Measurements from ENCODE around the gene GALNTL6. TPM values are rescaled to one million over a fixed set of nuclear protein-coding genes. Genes with fewer than 3 reads are reported as not detected.

The GALNTL6 gene
- polyA plus RNA-seq, 3 donors: 0.85 to 3.4 (median 0.98) TPM

DNA sequence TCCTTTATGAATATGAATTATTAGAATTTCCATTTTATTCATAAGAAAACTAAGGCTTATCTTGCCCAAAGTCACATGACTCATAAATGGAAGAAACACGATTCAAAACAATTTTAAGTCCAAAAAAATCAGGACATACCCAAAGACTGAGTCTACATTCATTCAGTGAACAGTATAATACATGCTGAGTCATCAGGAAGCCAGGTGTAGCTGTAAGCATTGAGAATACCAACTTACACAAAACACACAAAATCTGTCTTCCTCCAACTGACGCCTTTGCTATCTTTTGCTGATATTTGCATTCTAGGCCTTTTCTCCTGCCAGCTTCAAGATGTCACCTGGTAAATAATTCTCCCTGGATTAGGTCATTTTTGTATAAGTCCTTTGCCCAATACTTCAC lies 835.3 kb downstream of the GALNTL6 start:
- no peak for DNase-seq (ENCODE audit: low read depth in 3 of 3, low spot score in 2 of 3)

- DNase-seq (ENCODE audit: low read depth in 3 of 3, low spot score in 2 of 3): no peak
Measured at GRCh38 chr4:172649143-172649542, 835.9 kb downstream of the GALNTL6 start.

DNA sequence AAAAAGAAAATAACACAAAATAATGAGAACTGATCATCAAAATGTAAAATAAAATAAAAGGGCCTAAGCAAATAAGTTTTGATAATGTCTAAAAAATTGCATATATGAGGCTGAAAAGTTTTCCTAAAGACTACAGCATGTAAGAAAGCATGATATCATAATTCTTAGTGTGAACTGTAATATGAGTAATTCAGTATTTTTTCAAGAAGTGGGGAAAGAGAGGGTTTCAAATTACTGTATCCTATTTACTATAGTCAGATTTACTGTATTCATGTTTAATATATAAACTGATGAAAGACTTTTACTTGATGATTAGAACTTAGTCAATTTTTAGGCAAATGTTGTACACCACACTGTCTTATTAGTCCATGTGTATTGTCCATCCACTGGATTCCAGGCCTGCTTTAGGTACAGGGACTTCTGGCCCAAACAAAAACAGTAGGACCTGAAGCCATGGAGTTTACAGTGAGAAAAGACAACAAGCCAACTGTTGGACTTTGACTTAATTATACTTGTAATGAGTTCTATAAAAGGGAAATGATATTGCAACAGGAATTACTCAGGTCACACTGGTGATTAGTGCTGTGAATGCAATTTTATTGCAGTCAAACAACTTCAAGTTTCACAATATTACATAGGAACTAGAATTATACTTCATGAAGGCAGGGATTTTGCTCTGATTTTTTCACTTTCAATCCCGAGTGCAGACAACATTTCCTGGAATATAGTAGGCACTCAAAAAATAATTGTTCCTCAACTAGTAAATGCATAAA lies 837.7 kb downstream of the GALNTL6 start:
- no peak for DNase-seq (ENCODE audit: low read depth in 3 of 3, low spot score in 2 of 3)

- no peak for DNase-seq (ENCODE audit: low read depth in 3 of 3, low spot score in 2 of 3)
Measured at GRCh38 chr4:172651961-172652360, 838.8 kb downstream of the GALNTL6 start.

DNA sequence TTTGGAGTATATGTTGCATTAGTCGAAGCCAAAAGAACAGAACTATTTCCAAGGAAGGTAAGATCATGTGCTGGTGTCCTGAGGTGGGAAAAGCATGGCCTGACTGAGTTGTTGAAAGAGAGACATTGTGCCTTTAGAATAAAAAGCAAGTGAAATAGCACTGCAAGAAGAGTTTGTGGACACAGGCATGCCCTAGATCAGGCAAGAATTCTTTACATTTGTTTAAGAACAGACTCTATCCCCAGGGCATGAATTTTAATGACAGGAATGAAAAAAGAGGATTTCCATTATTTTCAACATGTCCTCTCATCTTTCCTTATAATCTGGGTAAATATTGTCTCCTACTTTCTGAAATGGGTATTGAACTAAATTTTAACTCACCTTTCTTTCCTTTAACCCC lies 839.2 kb downstream of the GALNTL6 start:
- DNase-seq (ENCODE audit: low read depth in 3 of 3, low spot score in 2 of 3): no peak

- no peak for DNase-seq (ENCODE audit: low read depth in 3 of 3, low spot score in 2 of 3)
Measured at GRCh38 chr4:172653676-172654075, 840.5 kb downstream of the GALNTL6 start.

DNA sequence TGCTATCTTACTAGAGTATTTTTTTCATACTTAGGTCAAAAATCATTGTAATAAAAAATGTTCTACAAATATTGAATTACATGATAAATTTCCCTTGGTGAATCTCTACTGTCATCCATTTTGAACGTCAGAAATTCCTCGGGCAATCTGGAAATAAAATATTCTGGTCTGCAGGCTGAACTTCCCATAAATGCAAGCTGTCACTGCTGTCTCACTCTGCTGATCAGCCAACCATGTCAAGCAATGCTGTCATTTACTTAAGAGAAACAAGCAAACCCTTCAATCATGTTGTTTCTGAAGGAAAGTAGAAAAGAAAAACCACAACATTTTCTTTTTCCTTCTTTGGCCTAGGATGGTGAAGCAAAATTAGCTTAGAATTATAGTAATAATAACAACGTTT lies 841.3 kb downstream of the GALNTL6 start:
- no peak for DNase-seq (ENCODE audit: low read depth in 3 of 3, low spot score in 2 of 3)

DNA sequence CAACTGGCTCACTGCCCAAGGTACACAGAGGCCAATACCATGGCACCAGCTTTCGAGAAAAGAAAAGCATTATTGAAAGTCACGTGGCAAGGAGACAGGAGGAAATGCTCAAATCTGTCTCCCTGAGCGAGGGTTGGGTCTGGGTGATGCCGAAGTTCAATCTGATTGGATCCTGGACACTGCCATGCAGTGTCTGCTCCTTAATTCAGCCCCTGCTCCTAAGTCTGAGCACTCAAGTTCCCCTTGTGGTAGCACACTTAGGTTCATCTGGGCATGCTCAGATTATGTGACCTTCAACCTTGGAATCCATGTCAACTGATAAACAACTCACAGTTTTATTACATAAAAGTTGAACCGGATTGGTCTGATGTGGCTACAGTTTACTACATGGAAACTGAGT lies 842.9 kb downstream of the GALNTL6 start:
- no peak for DNase-seq (ENCODE audit: low read depth in 3 of 3, low spot score in 2 of 3)

GRCh38 chr4:172657081-172657480 lies 843.9 kb downstream of the GALNTL6 start:
- DNase-seq (ENCODE audit: low read depth in 3 of 3, low spot score in 2 of 3): no peak

DNA sequence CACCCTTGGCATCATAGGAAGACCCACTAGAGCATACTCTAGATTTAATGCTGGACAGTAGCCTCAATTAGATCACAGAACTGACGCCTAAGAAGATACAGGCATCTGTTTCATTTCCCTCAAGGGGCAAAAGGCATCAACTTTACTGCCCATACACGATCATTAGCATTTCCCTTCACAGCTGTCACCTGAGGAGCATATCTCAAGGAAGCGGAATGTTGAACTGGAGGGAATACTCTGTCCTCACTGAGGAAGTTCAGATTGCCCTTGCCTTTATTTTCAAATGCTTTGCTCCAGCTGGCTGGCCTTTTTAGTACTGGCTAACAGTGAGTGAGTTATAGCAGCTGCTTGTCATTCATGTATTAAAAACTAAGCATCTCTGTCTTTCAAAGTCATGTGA lies 847.0 kb downstream of the GALNTL6 start:
- DNase-seq (ENCODE audit: low read depth in 3 of 3, low spot score in 2 of 3): no peak

DNA sequence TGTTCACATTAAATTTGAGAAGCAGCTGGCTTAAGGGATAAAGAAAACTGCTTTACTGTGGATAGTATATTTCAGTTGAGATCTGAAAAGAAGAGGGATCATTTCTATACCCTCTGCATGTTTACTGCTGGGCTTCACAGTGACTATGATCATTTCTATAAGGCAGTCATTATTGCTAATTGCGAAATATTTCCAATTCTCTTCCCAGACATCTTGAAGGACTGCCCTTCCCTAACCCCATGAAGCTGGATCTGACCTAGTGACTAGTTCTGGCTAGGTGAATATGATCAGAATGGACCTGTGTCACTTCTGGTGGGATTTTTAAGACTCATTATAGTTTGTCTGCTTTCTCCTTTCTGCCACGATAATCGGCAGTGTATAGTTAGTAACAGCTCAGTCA lies 848.9 kb downstream of the GALNTL6 start:
- no peak for DNase-seq (ENCODE audit: low read depth in 3 of 3, low spot score in 2 of 3)

GRCh38 chr4:172666711-172667368 lies 853.6 kb downstream of the GALNTL6 start:
- no peak for DNase-seq (ENCODE audit: low read depth in 3 of 3, low spot score in 2 of 3)

DNA sequence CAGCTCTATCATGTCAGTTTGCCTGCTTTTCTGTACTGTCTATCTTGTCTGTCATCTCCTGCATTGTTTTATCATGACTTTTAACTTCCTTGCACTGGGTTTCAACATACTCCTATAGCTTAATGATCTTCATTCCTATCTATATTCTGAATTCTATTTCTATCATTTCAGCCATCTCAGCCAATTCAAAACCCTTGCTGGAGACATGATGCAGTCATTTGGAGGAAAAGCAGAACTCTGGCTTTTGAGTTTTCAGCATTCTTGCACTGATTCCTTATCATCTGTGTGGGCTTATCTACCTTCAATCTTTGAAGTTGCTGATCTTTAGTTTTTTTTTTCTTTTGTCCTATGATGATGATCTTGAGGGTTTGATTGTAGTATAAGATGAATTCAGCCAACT lies 861.6 kb downstream of the GALNTL6 start:
- DNase-seq (ENCODE audit: low read depth in 3 of 3, low spot score in 2 of 3): no peak

- DNase-seq (ENCODE audit: low read depth in 3 of 3, low spot score in 2 of 3): no peak
Measured at GRCh38 chr4:172675232-172675631, 862.0 kb downstream of the GALNTL6 start.

DNA sequence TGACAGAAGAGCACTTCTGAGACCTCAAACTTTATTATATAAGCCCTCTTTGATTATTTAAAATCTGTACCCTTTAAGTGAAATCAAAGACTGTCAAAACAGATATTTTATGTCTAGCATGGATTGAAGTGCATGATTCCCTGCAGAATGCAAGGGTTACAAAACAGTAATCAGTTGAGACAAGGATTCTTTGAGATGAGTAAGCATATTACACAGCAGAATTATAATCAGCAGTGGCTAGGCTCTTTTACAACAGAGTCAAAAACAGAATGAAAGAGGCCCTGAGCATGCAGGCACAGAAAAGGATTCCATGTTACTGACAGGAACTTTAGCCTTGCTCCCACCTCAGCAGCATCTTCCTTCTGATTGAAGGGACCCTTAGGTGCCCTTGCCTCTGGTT lies 867.5 kb downstream of the GALNTL6 start:
- no peak for DNase-seq (ENCODE audit: low read depth in 3 of 3, low spot score in 2 of 3)

DNA sequence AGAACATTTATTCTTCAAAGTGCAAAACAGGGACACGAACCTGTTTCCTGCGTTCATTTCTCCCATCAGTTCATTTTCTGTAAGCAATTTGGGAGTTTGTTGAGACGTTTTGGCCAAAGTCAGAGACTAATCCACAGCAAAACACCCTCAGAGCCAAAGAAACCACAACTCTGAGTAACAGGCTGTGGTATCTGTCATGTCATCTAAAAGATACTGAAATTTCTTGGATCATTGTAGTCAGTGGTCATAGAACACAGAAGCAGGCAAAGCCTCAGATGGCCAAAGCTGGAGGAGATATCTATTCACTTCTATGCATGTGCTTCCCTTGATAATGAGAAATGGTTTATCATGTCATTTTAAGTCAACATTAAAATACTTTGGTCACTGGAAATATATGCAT lies 869.8 kb downstream of the GALNTL6 start:
- no peak for DNase-seq (ENCODE audit: low read depth in 3 of 3, low spot score in 2 of 3)

DNA sequence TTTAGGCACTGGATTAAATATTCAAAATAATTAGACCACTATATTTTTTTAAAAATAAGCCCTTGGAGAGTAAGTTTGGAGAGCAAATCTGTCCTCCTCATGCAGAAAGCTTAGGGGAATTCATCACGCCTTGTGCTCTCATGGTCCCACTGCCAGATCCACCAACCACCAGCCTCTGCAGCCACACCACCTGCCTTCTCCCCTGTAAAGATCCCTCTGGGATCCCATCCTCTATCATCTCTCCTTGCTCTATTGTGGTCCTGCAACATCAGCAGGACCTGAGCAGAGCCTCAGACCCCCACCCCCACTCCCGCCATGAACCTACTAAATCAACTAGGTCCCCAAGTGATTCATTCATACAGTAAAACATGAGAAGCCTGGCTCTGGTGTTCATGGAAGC lies 872.8 kb downstream of the GALNTL6 start:
- no peak for DNase-seq (ENCODE audit: low read depth in 3 of 3, low spot score in 2 of 3)

DNA sequence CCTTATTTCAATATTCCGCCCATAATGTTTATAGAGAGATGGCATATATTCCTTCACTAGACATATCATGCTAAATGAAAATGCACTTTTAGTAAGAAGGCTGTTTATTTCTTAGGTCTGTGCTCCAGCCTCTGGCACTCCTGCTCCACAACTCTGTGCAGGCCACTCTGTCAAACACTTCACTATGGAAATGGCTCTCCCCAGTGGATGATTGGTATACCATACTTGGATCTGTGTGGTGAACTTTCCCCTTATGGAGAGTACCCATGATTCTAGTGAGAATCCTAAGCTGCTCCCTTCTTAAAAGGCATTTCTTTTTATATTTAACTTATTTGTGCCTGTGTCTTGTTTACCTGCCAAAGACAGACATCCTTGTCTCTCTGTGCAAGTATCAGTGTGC lies 875.3 kb downstream of the GALNTL6 start:
- DNase-seq (ENCODE audit: low read depth in 3 of 3, low spot score in 2 of 3): no peak

DNA sequence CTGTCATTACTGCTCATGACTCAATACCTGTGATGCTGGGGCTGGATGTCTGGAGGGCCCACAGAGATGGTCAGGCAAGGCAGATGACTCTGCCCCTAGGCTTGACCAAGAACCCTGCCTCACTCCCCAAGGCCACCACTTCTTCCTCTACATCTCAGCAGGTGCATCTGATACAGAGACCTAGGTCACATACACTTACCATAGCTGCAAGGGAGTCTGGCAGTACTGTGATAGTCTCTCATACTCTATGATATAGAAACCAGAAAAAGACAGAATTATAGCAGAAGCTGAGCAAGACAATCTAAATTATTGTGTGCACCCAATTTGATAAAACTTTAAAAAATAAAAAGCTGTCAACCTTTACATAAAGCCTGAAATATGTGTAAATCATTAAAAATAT lies 878.3 kb downstream of the GALNTL6 start:
- DNase-seq (ENCODE audit: low read depth in 3 of 3, low spot score in 2 of 3): no peak

GRCh38 chr4:172692701-172693100 lies 879.5 kb downstream of the GALNTL6 start:
- no peak for DNase-seq (ENCODE audit: low read depth in 3 of 3, low spot score in 2 of 3)

DNA sequence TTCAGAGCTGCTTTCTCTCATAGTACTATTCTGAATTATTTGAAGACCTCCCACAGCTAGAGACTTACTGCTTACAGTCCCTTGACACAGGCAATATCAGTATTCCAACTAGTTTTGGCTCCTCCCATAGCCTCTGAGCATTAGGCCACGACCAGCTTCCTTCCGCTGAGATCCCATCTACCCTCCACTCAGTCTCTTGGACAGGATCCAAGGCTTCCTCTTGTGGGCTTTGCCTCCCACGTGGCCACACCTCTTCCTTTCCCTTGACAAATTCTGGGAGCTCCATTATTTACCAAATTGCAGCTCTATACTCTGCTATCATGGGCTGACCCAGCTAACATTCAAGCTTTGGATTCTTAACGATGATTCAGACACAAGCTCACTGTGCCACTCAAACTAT lies 885.1 kb downstream of the GALNTL6 start:
- DNase-seq (ENCODE audit: low read depth in 3 of 3, low spot score in 2 of 3): no peak

GRCh38 chr4:172705565-172705964 lies 892.4 kb downstream of the GALNTL6 start:
- DNase-seq (ENCODE audit: low read depth in 3 of 3, low spot score in 2 of 3): no peak

All from right renal cortex interstitium (tissue), 3 donors.